ENCODE results near the gene ATF7.
"Not testable (repeated sequence)": the region's sequence is repeated elsewhere in the genome, so short reads cannot be mapped to it uniquely, and the experiment has no call there.

The ATF7 gene

GRCh38 chr12:53626702-53627169, 554 bp upstream of the ATF7 start:
- no peak for DNase-seq (ENCODE audit: low read depth)

- DNase-seq (ENCODE audit: low read depth) = no peak
These were observed 723 bp downstream of the ATF7 start for GRCh38 chr12:53625373-53625945.

- DNase-seq (ENCODE audit: low read depth) = no peak
These were observed 1.2 kb downstream of the ATF7 start for GRCh38 chr12:53624956-53625355.

GRCh38 chr12:53624458-53624857, 1.7 kb downstream of the ATF7 start:
- DNase-seq (ENCODE audit: low read depth) = no peak

GRCh38 chr12:53623548-53624385, 2.4 kb downstream of the ATF7 start:
- no peak for DNase-seq (ENCODE audit: low read depth)

- DNase-seq (ENCODE audit: low read depth) = no peak
These were observed 3.5 kb downstream of the ATF7 start for GRCh38 chr12:53622724-53623123.

DNA sequence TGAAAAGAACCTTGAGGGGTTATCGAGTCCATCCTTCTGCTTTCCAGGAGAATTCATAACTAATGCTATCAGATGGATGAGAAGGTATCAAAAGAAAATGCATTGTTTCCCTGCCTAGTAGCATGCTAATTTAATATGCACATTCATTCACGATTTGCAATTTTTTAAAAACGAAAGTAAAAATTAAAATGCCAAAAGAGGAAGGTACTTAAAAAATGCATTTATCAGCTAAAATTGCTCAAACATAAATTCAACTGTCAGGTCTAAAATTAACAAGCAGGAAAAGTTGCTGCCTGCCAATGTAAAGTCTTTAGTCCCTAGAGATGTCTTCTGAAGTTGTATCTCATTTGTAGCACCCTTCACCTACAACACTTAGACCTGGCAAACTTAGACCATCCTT, 7.9 kb downstream of the ATF7 start:
- DNase-seq (ENCODE audit: low read depth) = no peak

GRCh38 chr12:53617700-53618099, 8.5 kb downstream of the ATF7 start:
- no peak for DNase-seq (ENCODE audit: low read depth)

DNA sequence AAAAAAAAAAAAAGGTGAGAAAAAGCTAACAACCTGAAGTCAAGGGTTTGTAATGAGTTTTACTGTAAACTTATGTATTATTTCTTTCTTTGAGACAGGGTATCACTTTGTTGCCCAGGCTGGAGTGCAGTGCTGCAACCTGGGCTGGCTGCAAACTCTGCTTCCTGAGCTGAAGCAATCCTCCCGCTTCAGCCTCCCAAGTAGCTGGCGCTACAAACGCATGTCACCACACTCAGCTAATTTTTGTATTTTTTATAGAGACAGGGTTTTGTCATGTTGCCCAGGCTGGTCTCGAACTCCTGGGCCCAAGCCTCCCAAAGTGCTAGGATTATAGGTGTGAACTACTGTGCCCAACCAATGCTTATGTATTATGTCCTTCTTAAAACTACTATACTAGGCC, 9.2 kb downstream of the ATF7 start:
- no peak for DNase-seq (ENCODE audit: low read depth)

DNA sequence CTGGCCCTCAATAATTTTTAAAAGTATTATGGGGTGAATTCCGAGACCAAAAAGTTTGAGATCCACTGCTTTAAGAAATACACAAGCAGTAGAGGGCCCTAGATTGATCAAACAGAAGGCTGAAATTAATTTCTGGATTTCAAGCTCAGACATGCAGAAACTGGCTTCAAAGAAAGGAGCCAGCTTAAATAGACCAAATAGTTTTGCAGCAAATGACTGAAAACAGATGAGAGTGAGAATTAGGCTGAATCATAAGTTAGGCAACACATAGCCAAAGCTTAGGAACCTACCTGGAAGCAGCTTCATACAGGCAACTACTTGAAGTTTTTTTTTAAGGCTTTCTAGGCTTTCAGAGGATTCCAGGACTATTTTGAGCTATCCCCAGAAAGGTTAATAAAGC, 12.4 kb downstream of the ATF7 start:
- no peak for DNase-seq (ENCODE audit: low read depth)

DNA sequence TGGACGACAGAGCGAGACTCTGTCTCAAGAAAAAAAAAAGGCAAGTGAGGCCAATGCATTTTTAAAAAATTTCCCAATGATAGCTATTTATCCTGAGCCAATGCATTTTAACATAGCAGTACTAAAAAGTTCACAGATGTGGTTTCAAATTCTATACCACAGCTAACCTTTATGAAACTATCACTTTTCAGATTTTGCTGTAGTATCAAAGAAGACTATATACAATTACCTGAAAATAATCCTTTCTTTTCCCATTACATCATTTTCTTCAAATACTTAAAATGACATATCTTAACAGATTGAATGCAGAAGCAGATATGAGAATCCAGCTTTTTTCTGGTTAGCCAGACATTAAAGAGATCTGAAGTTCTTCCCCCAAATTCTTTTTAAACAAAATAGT, 13.2 kb downstream of the ATF7 start:
- DNase-seq (ENCODE audit: low read depth) = no peak

- DNase-seq (ENCODE audit: low read depth) = no peak
These were observed 14.9 kb downstream of the ATF7 start for GRCh38 chr12:53611304-53611703.

DNA sequence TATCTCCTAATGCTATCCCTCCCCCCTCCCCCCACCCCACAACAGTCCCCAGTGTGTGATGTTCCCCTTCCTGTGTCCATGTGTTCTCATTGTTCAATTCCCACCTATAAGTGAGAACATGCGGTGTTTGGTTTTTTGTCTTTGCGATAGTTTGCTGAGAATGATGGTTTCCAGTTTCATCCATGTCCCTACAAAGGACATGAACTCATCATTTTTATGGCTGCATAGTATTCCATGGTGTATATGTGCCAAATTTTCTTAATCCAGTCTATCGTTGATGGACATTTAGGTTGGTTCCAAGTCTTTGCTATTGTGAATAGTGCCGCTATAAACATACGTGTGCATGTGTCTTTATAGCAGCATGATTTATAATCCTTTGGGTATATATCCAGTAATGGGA, 19.5 kb downstream of the ATF7 start:
- DNase-seq (ENCODE audit: low read depth) = not testable (repeated sequence)

DNA sequence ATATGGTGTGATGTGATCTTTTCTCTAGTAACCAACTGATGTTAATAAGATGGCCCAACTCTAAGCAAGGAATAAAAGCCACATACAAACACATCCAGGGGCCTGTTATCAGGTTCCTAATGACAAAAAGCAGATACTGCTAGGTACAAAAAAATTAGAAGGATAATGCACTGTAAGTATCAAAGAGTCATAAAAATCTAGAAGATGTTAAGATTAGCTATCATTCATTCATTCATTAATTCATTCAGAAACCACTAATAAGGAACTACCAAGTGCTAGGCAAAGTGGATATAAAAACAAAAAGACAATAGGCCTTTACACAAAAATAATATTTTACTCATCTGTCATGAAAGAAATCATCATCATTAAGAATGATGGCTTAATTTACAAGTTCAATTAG, 21.6 kb downstream of the ATF7 start:
- DNase-seq (ENCODE audit: low read depth) = no peak

DNA sequence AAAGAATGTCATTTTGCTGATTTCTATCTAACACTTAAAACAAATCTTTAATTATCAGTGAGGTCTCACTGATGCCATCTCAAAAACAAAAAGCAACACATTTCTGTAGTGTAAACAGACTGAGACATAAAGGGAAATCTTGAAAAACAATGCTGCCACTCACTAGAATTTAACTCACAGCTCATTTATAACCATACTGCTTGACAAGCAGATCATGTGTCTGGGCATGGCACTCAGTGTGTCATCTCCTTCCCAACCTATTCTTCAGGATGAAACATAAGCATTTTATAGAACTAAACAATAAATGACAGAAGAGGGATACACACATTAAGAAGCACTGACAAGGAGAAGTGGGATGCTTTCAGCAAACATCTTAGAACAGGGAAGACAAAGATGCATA, 22.4 kb downstream of the ATF7 start:
- DNase-seq (ENCODE audit: low read depth) = no peak

DNA sequence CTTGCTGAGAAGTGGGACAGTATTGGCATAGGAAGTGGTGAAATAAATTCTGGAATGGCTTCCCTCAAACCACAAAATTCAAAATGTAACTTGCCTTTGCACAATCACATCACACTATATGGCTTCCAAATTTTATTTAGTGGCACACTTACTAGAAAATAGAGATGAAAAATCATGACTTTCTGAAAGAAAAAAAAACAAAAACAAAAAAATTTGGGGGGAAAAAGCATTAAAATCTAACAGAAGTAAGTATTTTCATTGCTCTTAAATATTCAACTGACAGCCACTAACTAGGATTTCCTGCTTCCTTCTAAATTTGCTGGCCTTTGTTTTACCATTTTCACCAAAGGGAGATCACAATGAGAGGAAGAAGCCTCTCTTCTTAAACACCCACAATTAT, 23.0 kb downstream of the ATF7 start:
- DNase-seq (ENCODE audit: low read depth) = no peak

DNA sequence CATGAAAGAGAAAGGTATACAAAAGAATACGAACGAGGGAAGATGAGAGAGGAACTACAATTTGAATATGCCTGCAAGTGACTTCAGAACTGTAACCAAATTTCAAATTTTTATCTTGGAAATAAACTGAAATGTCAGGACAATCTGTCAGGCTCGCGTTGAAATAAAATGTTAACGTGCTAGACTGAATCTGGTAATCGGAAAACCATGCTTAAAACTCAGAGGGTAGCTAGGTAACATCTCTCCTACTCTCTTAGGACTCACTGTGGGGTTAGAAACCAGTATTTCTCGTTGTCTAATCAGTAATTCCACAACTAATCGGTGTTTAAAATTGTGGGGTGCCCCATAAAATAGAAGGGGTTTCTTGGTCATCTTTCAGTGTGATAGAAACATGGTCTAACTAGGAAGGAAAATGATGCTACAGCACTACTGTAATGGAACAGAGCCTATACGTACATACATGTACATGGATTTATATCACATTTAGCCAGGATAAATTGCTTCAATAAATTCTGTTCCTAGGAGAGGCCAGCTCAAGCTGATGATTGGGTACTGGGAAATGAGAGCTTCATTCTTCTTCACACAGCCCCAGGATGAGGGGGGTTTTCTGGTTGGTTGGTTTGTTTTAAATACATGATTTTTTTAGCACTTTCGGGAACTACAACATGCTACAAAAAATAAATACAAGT, 23.9 kb downstream of the ATF7 start:
- no peak for DNase-seq (ENCODE audit: low read depth)

DNA sequence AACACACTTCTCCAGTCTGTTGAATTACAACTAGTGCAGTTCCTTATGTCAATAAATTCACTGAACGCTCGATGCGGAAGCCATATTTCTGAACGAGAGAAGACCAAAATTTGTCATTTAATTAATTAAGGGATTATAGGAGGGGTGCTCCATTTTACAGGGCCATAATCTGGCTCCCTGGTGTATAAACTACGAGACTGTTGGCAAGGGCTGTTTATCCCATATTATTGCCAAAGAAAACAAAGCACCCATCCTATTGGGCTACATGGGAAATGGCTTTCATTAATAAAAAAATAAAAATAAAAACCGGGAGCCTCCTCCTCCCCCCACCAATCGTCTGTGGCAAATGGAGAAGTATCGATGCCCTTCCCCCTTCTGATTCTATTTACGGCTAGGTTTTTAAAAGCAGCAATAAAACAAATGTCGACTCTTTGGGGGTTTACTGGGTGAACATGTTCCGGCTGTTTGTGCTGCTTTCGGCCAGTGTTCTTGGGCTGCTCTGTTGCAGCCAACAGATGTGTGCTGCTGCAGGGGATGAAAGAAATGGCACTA, 24.8 kb downstream of the ATF7 start:
- no peak for DNase-seq (ENCODE audit: low read depth)

DNA sequence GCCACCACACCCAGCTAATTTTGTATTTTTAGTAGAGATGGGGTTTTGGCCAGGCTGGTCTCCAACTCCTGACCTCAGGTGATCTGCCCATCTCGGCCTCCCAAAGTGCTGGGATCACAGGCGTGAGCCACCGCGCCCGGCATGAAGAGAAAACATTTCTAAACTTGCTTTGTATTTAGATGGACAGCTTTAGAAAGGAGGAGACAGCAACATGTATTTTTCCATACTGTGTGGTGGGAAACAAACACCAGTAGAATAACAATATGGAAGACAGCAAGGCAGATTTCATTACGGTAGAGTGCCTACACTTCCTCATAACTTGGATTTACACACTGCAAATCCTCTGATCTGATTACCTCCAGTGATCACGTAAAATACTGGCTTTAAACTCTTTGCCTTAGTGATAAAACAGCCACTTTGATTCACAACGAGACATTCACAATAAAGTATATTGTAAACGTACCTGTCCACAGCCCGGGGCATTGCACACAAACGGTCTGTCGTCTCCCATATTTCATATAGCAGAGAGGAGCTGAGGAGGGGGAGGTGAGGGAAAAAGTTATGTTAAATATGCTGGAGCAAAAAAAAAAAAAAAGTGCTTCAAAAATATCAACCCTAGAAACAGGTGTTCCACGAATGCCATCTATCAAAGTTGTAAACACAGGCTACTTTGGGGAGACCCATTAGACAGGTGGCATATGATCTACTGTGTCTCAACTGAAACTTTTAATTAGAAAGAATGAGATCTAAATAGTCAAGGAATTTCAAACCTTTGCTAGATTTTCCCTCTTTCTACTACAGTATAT, 25.5 kb downstream of the ATF7 start:
- no peak for DNase-seq (ENCODE audit: low read depth)

DNA sequence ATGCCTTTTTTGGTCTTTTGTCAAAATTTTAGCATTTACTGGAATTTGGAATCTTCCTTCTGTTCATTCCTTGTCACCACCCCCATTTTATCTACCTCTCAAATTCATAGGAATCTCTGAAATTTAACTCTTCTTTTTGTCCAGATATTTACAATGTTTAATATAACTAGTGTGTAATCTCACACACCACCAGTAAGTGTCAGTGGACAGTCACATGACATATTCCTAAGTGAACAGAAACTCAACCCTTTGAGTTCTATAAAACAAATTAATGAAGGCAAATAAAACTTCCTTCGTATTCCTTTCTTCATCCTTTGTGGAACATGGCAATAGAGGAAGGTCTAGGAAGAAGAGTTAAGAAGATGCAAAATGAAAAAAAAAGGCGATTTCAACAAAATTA, 26.6 kb downstream of the ATF7 start:
- no peak for DNase-seq (ENCODE audit: low read depth)

- DNase-seq (ENCODE audit: low read depth) = not testable (repeated sequence)
These were observed 27.2 kb downstream of the ATF7 start for GRCh38 chr12:53598971-53599370.

DNA sequence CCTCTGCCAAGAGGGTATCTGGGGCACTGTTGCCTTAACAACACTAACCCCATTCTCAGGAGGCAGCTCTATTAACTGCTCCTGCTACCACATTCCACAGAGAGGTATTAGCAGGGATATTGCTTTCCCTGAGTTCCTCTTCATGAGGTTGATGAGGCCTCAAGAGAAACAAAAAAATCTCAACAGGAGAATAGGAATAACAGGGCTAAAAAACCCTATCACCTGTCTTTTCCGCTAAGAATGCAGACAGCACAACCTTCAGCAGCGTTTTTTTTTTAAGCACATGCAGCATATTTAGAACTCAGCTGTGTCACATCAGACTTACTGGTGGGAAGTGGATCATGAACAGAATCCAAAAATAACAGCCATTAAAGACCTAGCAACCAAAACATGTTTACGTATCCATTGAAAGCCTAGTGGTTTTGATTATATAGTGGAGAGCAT, 29.2 kb downstream of the ATF7 start:
- DNase-seq (ENCODE audit: low read depth) = no peak
